Erythroblast (primary cell): ENCODE measurements around the gene HSFX1.

Experiments used
- DNase-seq, 2 experiments: peaks; one replicate each; lab custom pipeline; 2025; lab: John Stamatoyannopoulos, UW
- GATA1 ChIP-seq: IDR thresholded peaks from 2 replicates; pipeline ENCODE4 v1.6.1; 2011; ENCODE audit warnings: low read depth, mild to moderate bottlenecking, control low read depth, low read length, moderate library complexity
- POLR2A ChIP-seq: IDR thresholded peaks from 2 replicates; pipeline ENCODE4 v1.6.1; 2011; ENCODE audit warnings: mild to moderate bottlenecking, low read length

HSFX1 gene

DNA sequence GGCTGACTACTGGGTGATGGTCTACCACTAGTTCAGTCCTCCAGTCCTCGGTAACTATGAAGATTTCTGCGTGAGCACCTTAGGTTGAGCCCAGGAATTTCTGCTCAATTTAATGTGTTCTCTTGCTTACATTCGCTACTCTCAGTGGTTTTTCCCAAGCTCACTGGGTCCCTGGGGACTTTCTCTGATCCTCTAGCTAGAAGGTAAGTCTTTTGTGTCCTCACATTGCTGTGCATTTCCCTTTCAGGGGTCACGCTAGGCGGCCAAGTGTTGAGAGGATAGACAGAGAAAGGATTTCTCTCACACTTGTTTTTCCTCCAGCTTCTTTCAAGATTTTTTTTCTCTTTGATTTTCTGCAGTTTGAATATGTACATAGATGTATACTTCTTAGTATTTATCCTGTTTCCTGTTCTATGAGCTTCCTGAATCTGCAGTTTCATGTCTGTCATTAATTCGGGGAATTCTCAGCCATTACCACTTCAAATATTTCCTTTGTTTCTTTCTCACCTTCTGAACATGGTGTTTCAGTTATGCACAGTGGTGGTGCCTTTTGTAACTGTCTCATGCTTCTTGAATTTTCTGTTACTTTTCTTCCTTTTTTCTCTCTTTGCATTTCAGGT, 25.3 kb downstream of the HSFX1 start:
- TF ChIP-seq POLR2A (no peak), GATA1 (no peak)
- DNase-seq: no peak

- no peak for DNase-seq
- no peak for TF ChIP-seq POLR2A
- TF ChIP-seq GATA1: no peak
Observed at GRCh38 chrX:149799938-149800337, 26.1 kb downstream of the HSFX1 start.

DNA sequence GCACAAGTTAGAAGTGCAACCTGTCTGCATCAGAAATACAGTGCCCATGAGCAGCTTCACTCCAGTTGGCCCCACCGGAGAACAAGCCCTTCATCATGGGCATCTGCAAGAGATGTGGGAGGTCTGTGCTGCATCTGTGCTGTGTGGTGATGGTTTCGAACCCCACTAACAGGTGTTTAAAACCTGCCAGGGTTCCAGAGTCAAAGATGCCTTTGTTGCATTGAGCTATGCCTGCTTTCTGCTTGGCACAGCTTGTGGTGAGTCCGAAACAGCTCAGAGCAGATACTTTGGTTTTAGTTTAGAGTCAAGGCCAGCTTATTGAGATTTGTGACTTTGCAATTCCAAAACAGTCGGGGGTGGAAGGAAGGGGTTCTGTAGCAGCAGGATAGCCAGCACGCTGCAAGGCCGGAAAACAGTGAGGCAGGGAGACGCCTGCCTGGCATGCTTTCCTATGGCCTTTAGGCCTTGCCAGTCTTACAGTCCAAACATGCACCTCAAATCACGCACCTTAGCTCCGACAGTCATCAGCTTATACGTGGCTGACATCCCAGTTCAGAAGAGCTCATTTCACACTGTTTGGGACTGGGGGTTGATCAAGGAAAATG, 29.7 kb downstream of the HSFX1 start:
- TF ChIP-seq GATA1 (no peak), POLR2A (no peak)
- no peak for DNase-seq

- DNase-seq: peak in 1 of 2 experiments; percentile 4
- TF ChIP-seq POLR2A (no peak), GATA1 (no peak)
Observed at GRCh38 chrX:149804102-149804501, 30.2 kb downstream of the HSFX1 start.

DNA sequence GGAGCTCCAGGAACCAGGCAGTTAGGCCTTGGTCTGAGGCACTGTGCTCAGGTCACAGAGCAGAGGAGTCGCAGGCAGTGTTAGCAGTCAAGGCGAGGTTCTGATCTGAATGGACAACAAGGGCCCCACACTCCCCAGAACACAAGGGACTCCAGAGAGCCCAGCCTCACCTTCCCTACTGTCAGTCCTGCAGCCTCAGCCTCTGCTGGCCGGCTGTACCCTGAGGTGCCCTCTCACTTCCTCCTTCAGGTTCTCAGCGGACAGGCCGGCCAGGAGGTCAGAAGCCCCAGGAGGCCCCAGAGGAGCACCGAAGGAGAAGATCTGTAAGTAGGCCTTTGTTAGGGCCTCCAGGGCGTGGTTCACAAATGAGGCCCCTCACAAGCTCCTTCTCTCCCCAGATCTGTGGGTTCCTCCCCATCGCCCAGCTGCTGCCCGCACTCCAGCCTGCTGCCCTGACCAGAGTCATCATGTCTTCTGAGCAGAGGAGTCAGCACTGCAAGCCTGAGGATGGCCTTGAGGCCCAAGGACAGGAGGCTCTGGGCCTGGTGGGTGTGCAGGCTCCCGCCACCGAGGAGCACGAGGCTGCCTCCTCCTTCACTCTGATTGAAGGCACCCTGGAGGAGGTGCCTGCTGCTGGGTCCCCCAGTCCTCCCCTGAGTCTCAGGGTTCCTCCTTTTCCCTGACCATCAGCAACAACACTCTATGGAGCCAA, 34.0 kb downstream of the HSFX1 start:
- TF ChIP-seq GATA1 (no peak), POLR2A (no peak)
- no peak for DNase-seq

DNA sequence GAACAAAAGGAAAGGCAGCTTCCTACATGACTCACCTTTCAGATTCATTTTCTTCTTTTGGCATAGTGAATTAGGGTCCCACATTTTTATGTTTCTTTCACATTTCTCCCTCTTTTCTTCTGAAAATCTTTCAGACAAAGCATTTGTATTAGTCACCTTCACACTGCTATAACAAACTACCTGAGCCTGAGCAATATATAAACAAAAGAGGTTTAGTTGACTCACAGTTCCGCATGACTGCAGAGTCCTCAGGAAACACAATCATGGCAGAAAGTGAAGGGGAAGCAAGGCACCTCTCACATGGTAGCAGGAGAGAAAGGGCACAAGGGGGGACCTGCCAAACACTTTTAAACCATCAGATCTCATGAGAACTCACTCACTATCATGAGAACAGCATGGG, 44.8 kb downstream of the HSFX1 start:
- DNase-seq: no peak
- TF ChIP-seq POLR2A (no peak), GATA1 (no peak)

DNA sequence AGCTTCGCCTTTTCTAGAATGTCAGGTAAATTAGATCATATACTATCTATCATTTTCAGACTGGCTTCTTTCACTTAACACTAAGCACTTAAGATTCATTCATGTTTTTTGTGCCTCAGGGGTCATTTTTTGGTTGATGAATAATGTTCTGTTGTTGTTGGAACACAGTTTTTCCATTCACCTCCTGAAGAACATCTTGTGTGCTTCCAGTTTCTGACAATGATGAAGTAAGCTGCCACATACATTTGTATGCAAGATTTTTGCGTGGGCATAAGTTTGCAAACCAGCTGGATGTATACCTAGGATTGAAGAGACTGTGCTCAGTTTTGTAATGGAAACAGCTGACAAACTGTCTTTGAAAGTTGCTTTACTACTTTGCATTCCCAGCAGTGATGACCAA, 45.5 kb downstream of the HSFX1 start:
- TF ChIP-seq GATA1 (no peak), POLR2A (no peak)
- DNase-seq: no peak

DNA sequence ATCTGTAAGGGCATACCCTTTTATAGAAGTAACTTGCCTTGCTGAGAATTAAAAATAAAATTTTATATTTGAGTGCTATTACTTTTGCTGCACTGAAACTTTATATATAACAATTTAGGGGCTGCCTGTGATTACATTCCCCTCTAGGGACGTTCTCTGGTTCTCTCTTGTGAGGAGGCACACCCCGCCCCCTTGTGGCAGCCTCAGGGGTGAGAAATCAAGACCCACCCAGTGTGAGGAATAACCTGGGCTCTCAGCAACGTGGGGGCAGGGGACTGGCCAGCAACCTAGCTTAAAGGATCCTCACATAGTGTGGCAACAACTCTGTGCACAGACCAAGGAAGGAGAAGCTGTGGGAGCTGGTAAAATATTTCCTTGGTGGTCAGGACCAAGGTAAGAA, 51.6 kb downstream of the HSFX1 start:
- TF ChIP-seq GATA1 (no peak), POLR2A (no peak)
- peak; percentile 29 to 39 for DNase-seq
